K562 (cell line): Measurements from ENCODE around the gene NDUFA7. TPM values are rescaled to one million over a fixed set of nuclear protein-coding genes. Genes with fewer than 3 reads are reported as not detected.
A peak's percentile ranks its signal among the peaks of the same experiment; 100 is the strongest.

Experiments used
- E2F6 ChIP-seq, 2 experiments: IDR thresholded peaks; 2 replicates each; pipeline ENCODE4 v1.6.1; 2011; ENCODE audit warnings: borderline replicate concordance in 1 of 2, control low read depth in 1 of 2, low read depth in 1 of 2, low read length in 1 of 2, mild to moderate bottlenecking in 1 of 2, mixed read lengths in 1 of 2, moderate library complexity in 1 of 2; ENCODE audit not compliant: insufficient read depth in 1 of 2, insufficient read length in 1 of 2, poor library complexity in 1 of 2, severe bottlenecking in 1 of 2; ENCODE audit errors: extremely low read depth in 1 of 2
- HMG20B ChIP-seq: fragments of 250-450 bp; sonication (Bioruptor Pico); IDR thresholded peaks from 2 replicates; pipeline ENCODE4 v1.5.0; 2021; ENCODE audit warnings: mild to moderate bottlenecking
- HNRNPK ChIP-seq: fragments of 200-400 bp; formaldehyde crosslinking; IDR thresholded peaks from one replicate; pipeline ENCODE4 v1.6.1; 2018; ENCODE audit warnings: mild to moderate bottlenecking, low read depth, low read length; ENCODE audit not compliant: poor library complexity, severe bottlenecking
- IFI16 ChIP-seq: fragments of 250-450 bp; sonication (Bioruptor Pico); IDR thresholded peaks from 2 replicates; pipeline ENCODE4 v2.1.2; 2022; ENCODE audit warnings: mild to moderate bottlenecking, inconsistent platforms
- KLF1 ChIP-seq: fragments of 450-650 bp; IDR thresholded peaks from 2 replicates; pipeline ENCODE4 v1.6.1; 2016; ENCODE audit warnings: missing genetic modification characterization, missing compliant biosample characterization
- MEF2A ChIP-seq: IDR thresholded peaks from 2 replicates; pipeline ENCODE4 v1.6.1; 2011; ENCODE audit warnings: low read depth, mild to moderate bottlenecking, low read length, moderate library complexity; ENCODE audit not compliant: control insufficient read depth
- MIER1 ChIP-seq: fragments of 450-650 bp; IDR thresholded peaks from 2 replicates; pipeline ENCODE4 v1.6.1; 2016; ENCODE audit warnings: antibody characterized with exemption, mild to moderate bottlenecking, low read depth
- NCOA2 ChIP-seq, 2 experiments: fragments of 450-650 bp; IDR thresholded peaks; 2 replicates each; pipeline ENCODE4 v1.6.1; 2018; ENCODE audit warnings: mild to moderate bottlenecking in 2 of 2, moderate library complexity in 1 of 2; ENCODE audit not compliant: partially characterized antibody in 2 of 2
- PHB ChIP-seq: fragments of 250-450 bp; sonication (Bioruptor Pico); IDR thresholded peaks from 2 replicates; pipeline ENCODE4 v1.5.0; 2021
- POLR2G ChIP-seq: fragments of 200-400 bp; formaldehyde crosslinking; IDR thresholded peaks from 2 replicates; pipeline ENCODE4 v1.6.1; 2017; ENCODE audit warnings: low read depth, mild to moderate bottlenecking, antibody characterized with exemption, low read length, moderate library complexity
- PTRF ChIP-seq: fragments of 450-650 bp; IDR thresholded peaks from 2 replicates; pipeline ENCODE4 v1.6.1; 2016; ENCODE audit warnings: mild to moderate bottlenecking, missing genetic modification characterization, missing compliant biosample characterization
- RAD51 ChIP-seq: fragments of 450-650 bp; IDR thresholded peaks from 2 replicates; pipeline ENCODE4 v1.7.1; 2016; ENCODE audit warnings: low read depth, mild to moderate bottlenecking, borderline replicate concordance
- THRAP3 ChIP-seq: fragments of 450-650 bp; IDR thresholded peaks from 2 replicates; pipeline ENCODE4 v1.6.1; 2016; ENCODE audit warnings: mild to moderate bottlenecking, inconsistent platforms, borderline replicate concordance
- TOE1 ChIP-seq, 2 experiments: fragments of 450-650 bp in 1 of 2; sonication (generic) in 1 of 2; formaldehyde crosslinking in 1 of 2; IDR thresholded peaks; 2 replicates each; pipeline versions ENCODE4 v1.7.1 to v1.8.0; 2016 to 2022; ENCODE audit warnings: borderline replicate concordance in 2 of 2, mild to moderate bottlenecking in 2 of 2, antibody characterized with exemption in 1 of 2, inconsistent platforms in 1 of 2, low read depth in 1 of 2, missing genetic modification reagents in 1 of 2, moderate library complexity in 1 of 2
- WHSC1 ChIP-seq: IDR thresholded peaks from one replicate; pipeline ENCODE4 v1.6.1; 2012; ENCODE audit warnings: low read length, control low read depth, inconsistent platforms
- ZNF140 ChIP-seq: fragments of 250-450 bp; sonication (Bioruptor Pico); IDR thresholded peaks from 2 replicates; pipeline ENCODE4 v1.8.0; 2021; ENCODE audit warnings: moderate library complexity, mild to moderate bottlenecking, inconsistent platforms
- ZNF717 ChIP-seq: fragments of 250-450 bp; sonication (Bioruptor Pico); IDR thresholded peaks from 2 replicates; pipeline ENCODE4 v1.5.0; 2021
- polyA plus RNA-seq, 8 experiments: library from polyadenylated mRNA; depleted of rRNA in 4 of 8; stranded (reverse) in 5 of 8; unstranded in 3 of 8; fragments of >200 nt; fragmentation: Nextera tagmentation in 2 of 8; fragmentation: Illumina TruSeq in 1 of 8; extraction: Ambion mirVana in 2 of 8; extraction: Trizol in 1 of 8; gene quantifications; 2 replicates each; pipeline versions ENCODE4 v1.2.1 to v1.2.3, GENCODE V29; 2011 to 2014; ENCODE audit warnings: inconsistent platforms in 1 of 8, missing spikeins in 1 of 8
- total RNA-seq, 7 experiments: library from RNA; depleted of rRNA in 6 of 7; stranded (reverse); fragments of >200 nt in 6 of 7; fragmentation: Illumina TruSeq in 2 of 7; extraction: Trizol in 2 of 7; gene quantifications; 2 replicates each; pipeline versions ENCODE4 v1.2.1 to v1.2.3, GENCODE V29; 2011 to 2021; ENCODE audit warnings: low replicate concordance in 1 of 7
- TF ChIP-seq, protein P1 (sequence below): sonication (generic); formaldehyde crosslinking; IDR thresholded peaks from 2 replicates; pipeline ENCODE4 v1.8.0; 2023; ENCODE audit warnings: missing genetic modification reagents, mild to moderate bottlenecking, borderline replicate concordance
- TF ChIP-seq, protein P2 (sequence below): fragments of 250-450 bp; sonication (Bioruptor Pico); IDR thresholded peaks from 2 replicates; pipeline ENCODE4 v1.8.0; 2021; ENCODE audit warnings: borderline replicate concordance, mild to moderate bottlenecking, moderate library complexity; ENCODE audit not compliant: poor library complexity, severe bottlenecking

Gene NDUFA7
- total and polyA plus RNA-seq, 9 of the 15 experiments (the other 6 are each of a cell fraction or from before 2014, with no cell fraction given), result 70.8 to 348 (median 142) TPM

DNA sequence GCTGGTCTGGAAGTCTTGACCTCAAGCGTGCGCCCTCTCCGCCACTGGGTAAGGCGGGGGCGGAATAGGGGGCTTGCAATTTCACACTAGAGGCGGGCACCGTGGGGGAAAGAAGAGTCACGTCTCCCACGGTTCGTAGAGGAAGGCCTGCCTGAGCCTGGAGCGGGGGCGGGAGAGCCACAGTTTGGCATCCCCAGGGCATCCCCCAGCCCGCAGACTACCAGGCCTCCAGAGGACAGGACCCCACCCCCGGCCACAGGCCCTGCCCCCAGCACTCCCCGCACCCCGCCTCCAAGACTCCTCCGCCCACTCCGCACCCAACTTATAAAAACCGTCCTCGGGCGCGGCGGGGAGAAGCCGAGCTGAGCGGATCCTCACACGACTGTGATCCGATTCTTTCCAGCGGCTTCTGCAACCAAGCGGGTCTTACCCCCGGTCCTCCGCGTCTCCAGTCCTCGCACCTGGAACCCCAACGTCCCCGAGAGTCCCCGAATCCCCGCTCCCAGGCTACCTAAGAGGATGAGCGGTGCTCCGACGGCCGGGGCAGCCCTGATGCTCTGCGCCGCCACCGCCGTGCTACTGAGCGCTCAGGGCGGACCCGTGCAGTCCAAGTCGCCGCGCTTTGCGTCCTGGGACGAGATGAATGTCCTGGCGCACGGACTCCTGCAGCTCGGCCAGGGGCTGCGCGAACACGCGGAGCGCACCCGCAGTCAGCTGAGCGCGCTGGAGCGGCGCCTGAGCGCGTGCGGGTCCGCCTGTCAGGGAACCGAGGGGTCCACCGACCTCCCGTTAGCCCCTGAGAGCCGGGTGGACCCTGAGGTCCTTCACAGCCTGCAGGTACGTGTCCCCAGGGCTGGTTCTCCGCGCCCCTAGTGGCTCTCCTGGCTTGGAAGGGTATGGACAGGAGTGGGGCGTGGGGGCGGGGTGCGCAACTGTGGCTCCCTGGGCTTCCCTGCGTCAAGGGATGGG, 42.9 kb upstream of the NDUFA7 start, which contains the start of gene ANGPTL4 (continued):
- TF ChIP-seq, protein P1, sequence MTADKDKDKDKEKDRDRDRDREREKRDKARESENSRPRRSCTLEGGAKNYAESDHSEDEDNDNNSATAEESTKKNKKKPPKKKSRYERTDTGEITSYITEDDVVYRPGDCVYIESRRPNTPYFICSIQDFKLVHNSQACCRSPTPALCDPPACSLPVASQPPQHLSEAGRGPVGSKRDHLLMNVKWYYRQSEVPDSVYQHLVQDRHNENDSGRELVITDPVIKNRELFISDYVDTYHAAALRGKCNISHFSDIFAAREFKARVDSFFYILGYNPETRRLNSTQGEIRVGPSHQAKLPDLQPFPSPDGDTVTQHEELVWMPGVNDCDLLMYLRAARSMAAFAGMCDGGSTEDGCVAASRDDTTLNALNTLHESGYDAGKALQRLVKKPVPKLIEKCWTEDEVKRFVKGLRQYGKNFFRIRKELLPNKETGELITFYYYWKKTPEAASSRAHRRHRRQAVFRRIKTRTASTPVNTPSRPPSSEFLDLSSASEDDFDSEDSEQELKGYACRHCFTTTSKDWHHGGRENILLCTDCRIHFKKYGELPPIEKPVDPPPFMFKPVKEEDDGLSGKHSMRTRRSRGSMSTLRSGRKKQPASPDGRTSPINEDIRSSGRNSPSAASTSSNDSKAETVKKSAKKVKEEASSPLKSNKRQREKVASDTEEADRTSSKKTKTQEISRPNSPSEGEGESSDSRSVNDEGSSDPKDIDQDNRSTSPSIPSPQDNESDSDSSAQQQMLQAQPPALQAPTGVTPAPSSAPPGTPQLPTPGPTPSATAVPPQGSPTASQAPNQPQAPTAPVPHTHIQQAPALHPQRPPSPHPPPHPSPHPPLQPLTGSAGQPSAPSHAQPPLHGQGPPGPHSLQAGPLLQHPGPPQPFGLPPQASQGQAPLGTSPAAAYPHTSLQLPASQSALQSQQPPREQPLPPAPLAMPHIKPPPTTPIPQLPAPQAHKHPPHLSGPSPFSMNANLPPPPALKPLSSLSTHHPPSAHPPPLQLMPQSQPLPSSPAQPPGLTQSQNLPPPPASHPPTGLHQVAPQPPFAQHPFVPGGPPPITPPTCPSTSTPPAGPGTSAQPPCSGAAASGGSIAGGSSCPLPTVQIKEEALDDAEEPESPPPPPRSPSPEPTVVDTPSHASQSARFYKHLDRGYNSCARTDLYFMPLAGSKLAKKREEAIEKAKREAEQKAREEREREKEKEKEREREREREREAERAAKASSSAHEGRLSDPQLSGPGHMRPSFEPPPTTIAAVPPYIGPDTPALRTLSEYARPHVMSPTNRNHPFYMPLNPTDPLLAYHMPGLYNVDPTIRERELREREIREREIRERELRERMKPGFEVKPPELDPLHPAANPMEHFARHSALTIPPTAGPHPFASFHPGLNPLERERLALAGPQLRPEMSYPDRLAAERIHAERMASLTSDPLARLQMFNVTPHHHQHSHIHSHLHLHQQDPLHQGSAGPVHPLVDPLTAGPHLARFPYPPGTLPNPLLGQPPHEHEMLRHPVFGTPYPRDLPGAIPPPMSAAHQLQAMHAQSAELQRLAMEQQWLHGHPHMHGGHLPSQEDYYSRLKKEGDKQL, result no peak
- TF ChIP-seq PTRF (no peak), HNRNPK (no peak), MEF2A (no peak), ZNF717 (CRISPR knock-in tag) (no peak), WHSC1 (no peak), E2F6 (IDR thresholded peaks at IDR 0.05; ENCODE audit: borderline replicate concordance in 1 of 2, extremely low read depth in 1 of 2, insufficient read depth in 1 of 2, insufficient read length in 1 of 2, low read depth in 1 of 2, low read length in 1 of 2, poor library complexity in 1 of 2, severe bottlenecking in 1 of 2) (no peak), HMG20B (no peak), TOE1 (IDR thresholded peaks at IDR 0.05; ENCODE audit: borderline replicate concordance) (no peak), TOE1 (CRISPR knock-in tag; IDR thresholded peaks at IDR 0.05; ENCODE audit: borderline replicate concordance, low read depth) (no peak), NCOA2 (IDR thresholded peaks at IDR 0.05; ENCODE audit: partially characterized antibody in 2 of 2) (no peak), KLF1 (tag) (no peak), ZNF140 (no peak), THRAP3 (no peak), MIER1 (no peak), IFI16 (CRISPR knock-in tag) (no peak), RAD51 (no peak), PHB (CRISPR knock-in tag) (no peak), POLR2G (peak; percentile 73)
- TF ChIP-seq, protein P2, sequence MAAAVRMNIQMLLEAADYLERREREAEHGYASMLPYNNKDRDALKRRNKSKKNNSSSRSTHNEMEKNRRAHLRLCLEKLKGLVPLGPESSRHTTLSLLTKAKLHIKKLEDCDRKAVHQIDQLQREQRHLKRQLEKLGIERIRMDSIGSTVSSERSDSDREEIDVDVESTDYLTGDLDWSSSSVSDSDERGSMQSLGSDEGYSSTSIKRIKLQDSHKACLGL, result no peak
